C4-2B (cell line): Measurements from ENCODE around the gene RNF213.

Experiments used
- ZFX ChIP-seq: fragments of 450-650 bp; IDR thresholded peaks from 2 replicates; pipeline ENCODE4 v1.6.1; 2017
- TF ChIP-seq, protein P1 (sequence below): fragments of 450-650 bp; conservative IDR thresholded peaks from 2 replicates; pipeline ENCODE4 v1.5.1; 2017; ENCODE audit warnings: mild to moderate bottlenecking

DNA sequence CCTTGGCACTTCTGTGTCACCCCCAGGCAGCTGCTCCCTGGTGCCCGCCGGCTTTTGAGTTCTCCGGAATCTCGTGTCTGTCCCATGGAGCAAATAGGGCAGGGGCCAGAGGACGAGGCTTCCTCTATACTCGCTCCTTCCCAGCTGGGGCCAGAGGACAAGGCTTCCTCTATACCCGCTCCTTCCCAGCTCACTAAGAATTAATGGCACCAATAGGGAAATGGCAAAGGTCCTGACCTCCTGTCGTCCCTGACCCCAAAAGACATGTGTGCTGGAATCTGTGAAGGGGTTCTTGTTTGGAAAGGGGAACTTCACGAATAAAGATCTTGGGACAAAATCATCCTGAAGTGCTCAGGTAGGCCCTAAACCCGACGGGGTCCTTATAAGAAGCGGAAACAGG lies 48.1 kb upstream of the RNF213 start:
- TF ChIP-seq, protein P1, sequence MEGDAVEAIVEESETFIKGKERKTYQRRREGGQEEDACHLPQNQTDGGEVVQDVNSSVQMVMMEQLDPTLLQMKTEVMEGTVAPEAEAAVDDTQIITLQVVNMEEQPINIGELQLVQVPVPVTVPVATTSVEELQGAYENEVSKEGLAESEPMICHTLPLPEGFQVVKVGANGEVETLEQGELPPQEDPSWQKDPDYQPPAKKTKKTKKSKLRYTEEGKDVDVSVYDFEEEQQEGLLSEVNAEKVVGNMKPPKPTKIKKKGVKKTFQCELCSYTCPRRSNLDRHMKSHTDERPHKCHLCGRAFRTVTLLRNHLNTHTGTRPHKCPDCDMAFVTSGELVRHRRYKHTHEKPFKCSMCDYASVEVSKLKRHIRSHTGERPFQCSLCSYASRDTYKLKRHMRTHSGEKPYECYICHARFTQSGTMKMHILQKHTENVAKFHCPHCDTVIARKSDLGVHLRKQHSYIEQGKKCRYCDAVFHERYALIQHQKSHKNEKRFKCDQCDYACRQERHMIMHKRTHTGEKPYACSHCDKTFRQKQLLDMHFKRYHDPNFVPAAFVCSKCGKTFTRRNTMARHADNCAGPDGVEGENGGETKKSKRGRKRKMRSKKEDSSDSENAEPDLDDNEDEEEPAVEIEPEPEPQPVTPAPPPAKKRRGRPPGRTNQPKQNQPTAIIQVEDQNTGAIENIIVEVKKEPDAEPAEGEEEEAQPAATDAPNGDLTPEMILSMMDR = no peak
- no peak for TF ChIP-seq ZFX
